C4-2B (cell line): ENCODE data around the gene SPRED3.

Source experiments
- ZFX ChIP-seq: fragments of 450-650 bp; IDR thresholded peaks from 2 replicates; pipeline ENCODE4 v1.6.1; 2017
- TF ChIP-seq, protein P1 (sequence below): fragments of 450-650 bp; conservative IDR thresholded peaks from 2 replicates; pipeline ENCODE4 v1.5.1; 2017; ENCODE audit warnings: mild to moderate bottlenecking

DNA sequence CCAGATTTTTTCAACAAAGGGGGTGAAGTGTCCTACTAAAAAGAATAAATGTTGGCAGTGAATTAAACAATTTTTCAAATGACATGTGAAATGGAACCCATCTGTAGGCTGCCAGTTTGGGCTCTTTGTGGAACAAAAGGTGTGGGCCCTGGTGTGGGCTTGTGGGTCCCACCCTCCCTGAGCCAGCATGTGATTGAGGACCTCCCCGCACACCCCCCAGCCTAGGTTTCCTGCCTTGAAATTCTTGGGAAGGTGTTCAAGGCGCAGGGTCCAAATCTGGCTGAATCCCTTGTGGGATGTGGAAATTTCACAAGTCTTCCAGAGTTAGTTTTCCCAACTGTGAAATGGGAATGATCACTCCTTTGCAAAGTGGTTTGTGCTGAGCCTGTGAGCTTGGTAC, 4.8 kb upstream of the SPRED3 start:
- no peak for TF ChIP-seq ZFX
- TF ChIP-seq, protein P1, sequence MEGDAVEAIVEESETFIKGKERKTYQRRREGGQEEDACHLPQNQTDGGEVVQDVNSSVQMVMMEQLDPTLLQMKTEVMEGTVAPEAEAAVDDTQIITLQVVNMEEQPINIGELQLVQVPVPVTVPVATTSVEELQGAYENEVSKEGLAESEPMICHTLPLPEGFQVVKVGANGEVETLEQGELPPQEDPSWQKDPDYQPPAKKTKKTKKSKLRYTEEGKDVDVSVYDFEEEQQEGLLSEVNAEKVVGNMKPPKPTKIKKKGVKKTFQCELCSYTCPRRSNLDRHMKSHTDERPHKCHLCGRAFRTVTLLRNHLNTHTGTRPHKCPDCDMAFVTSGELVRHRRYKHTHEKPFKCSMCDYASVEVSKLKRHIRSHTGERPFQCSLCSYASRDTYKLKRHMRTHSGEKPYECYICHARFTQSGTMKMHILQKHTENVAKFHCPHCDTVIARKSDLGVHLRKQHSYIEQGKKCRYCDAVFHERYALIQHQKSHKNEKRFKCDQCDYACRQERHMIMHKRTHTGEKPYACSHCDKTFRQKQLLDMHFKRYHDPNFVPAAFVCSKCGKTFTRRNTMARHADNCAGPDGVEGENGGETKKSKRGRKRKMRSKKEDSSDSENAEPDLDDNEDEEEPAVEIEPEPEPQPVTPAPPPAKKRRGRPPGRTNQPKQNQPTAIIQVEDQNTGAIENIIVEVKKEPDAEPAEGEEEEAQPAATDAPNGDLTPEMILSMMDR: no peak
